WTC11 (cell line): Measurements from ENCODE around the gene FAM135A.

Experiments
- EMX1 ChIP-seq: fragments of 250-450 bp; sonication (Bioruptor Pico); IDR thresholded peaks from 2 replicates; pipeline ENCODE4 v1.8.0; 2021; ENCODE audit warnings: mild to moderate bottlenecking
- IRF2 ChIP-seq: sonication (generic); formaldehyde crosslinking; IDR thresholded peaks from 2 replicates; pipeline ENCODE4 v1.8.0; 2022; ENCODE audit warnings: low read depth, missing genetic modification reagents, borderline replicate concordance
- NFYB ChIP-seq: sonication (generic); formaldehyde crosslinking; conservative IDR thresholded peaks from 2 replicates; pipeline ENCODE4 v1.8.0; 2022; ENCODE audit warnings: low read depth, missing genetic modification reagents
- RORB ChIP-seq: fragments of 250-450 bp; sonication (Bioruptor Pico); IDR thresholded peaks from 2 replicates; pipeline ENCODE4 v1.9.0; 2021; ENCODE audit warnings: mild to moderate bottlenecking
- TF ChIP-seq, protein P1 (sequence below): sonication (generic); formaldehyde crosslinking; IDR thresholded peaks from 2 replicates; pipeline ENCODE4 v1.8.1; 2022; ENCODE audit warnings: mild to moderate bottlenecking, missing genetic modification reagents, moderate library complexity, borderline replicate concordance
- TF ChIP-seq, protein P2 (sequence below): sonication (generic); formaldehyde crosslinking; conservative IDR thresholded peaks from 2 replicates; pipeline ENCODE4 v1.8.1; 2023; ENCODE audit warnings: mild to moderate bottlenecking, low read depth, missing genetic modification reagents, moderate library complexity
- TF ChIP-seq, protein P3 (sequence below): fragments of 200-600 bp; IDR thresholded peaks from 2 replicates; pipeline ENCODE4 v1.8.0; 2022; ENCODE audit warnings: antibody characterized with exemption
- TF ChIP-seq, protein P4 (sequence below): fragments of 250-450 bp; sonication (Bioruptor Pico); IDR thresholded peaks from 2 replicates; pipeline ENCODE4 v1.9.0; 2021; ENCODE audit warnings: mild to moderate bottlenecking
- TF ChIP-seq, protein P5 (sequence below): sonication (generic); formaldehyde crosslinking; IDR thresholded peaks from 2 replicates; pipeline ENCODE4 v1.8.0; 2022; ENCODE audit warnings: mild to moderate bottlenecking, missing genetic modification reagents

DNA sequence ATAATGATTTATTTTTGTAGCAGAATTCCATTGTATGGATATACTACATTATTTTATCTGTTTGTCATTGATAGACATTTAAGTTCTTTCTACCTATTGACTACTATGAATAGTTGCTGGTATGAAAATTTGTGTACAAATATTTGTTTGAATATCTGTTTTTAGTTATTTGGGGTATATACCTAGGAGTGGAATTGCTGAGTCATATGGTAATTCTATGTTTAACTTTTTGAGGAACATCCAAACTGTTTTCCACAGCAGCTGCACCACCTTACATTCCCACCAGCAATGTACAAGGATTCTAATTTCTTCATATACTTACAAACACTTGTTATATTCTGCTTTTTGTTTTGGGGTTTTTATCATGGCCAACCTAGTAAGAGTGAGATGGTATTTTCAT lies 97.3 kb downstream of the FAM135A start:
- TF ChIP-seq, protein P1, sequence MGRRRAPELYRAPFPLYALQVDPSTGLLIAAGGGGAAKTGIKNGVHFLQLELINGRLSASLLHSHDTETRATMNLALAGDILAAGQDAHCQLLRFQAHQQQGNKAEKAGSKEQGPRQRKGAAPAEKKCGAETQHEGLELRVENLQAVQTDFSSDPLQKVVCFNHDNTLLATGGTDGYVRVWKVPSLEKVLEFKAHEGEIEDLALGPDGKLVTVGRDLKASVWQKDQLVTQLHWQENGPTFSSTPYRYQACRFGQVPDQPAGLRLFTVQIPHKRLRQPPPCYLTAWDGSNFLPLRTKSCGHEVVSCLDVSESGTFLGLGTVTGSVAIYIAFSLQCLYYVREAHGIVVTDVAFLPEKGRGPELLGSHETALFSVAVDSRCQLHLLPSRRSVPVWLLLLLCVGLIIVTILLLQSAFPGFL (CRISPR knock-in tag): no peak
- TF ChIP-seq, protein P2, sequence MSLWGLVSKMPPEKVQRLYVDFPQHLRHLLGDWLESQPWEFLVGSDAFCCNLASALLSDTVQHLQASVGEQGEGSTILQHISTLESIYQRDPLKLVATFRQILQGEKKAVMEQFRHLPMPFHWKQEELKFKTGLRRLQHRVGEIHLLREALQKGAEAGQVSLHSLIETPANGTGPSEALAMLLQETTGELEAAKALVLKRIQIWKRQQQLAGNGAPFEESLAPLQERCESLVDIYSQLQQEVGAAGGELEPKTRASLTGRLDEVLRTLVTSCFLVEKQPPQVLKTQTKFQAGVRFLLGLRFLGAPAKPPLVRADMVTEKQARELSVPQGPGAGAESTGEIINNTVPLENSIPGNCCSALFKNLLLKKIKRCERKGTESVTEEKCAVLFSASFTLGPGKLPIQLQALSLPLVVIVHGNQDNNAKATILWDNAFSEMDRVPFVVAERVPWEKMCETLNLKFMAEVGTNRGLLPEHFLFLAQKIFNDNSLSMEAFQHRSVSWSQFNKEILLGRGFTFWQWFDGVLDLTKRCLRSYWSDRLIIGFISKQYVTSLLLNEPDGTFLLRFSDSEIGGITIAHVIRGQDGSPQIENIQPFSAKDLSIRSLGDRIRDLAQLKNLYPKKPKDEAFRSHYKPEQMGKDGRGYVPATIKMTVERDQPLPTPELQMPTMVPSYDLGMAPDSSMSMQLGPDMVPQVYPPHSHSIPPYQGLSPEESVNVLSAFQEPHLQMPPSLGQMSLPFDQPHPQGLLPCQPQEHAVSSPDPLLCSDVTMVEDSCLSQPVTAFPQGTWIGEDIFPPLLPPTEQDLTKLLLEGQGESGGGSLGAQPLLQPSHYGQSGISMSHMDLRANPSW (CRISPR knock-in tag): no peak
- TF ChIP-seq, protein P3, sequence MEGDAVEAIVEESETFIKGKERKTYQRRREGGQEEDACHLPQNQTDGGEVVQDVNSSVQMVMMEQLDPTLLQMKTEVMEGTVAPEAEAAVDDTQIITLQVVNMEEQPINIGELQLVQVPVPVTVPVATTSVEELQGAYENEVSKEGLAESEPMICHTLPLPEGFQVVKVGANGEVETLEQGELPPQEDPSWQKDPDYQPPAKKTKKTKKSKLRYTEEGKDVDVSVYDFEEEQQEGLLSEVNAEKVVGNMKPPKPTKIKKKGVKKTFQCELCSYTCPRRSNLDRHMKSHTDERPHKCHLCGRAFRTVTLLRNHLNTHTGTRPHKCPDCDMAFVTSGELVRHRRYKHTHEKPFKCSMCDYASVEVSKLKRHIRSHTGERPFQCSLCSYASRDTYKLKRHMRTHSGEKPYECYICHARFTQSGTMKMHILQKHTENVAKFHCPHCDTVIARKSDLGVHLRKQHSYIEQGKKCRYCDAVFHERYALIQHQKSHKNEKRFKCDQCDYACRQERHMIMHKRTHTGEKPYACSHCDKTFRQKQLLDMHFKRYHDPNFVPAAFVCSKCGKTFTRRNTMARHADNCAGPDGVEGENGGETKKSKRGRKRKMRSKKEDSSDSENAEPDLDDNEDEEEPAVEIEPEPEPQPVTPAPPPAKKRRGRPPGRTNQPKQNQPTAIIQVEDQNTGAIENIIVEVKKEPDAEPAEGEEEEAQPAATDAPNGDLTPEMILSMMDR: no peak
- TF ChIP-seq EMX1 (CRISPR knock-in tag): no peak
- no peak for TF ChIP-seq NFYB (CRISPR knock-in tag)
- TF ChIP-seq, protein P4, sequence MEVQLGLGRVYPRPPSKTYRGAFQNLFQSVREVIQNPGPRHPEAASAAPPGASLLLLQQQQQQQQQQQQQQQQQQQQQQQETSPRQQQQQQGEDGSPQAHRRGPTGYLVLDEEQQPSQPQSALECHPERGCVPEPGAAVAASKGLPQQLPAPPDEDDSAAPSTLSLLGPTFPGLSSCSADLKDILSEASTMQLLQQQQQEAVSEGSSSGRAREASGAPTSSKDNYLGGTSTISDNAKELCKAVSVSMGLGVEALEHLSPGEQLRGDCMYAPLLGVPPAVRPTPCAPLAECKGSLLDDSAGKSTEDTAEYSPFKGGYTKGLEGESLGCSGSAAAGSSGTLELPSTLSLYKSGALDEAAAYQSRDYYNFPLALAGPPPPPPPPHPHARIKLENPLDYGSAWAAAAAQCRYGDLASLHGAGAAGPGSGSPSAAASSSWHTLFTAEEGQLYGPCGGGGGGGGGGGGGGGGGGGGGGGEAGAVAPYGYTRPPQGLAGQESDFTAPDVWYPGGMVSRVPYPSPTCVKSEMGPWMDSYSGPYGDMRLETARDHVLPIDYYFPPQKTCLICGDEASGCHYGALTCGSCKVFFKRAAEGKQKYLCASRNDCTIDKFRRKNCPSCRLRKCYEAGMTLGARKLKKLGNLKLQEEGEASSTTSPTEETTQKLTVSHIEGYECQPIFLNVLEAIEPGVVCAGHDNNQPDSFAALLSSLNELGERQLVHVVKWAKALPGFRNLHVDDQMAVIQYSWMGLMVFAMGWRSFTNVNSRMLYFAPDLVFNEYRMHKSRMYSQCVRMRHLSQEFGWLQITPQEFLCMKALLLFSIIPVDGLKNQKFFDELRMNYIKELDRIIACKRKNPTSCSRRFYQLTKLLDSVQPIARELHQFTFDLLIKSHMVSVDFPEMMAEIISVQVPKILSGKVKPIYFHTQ (CRISPR knock-in tag): no peak
- TF ChIP-seq IRF2: no peak
- TF ChIP-seq RORB (CRISPR knock-in tag): no peak
- TF ChIP-seq, protein P5, sequence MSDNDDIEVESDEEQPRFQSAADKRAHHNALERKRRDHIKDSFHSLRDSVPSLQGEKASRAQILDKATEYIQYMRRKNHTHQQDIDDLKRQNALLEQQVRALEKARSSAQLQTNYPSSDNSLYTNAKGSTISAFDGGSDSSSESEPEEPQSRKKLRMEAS: no peak
